IMR-90 (cell line): ENCODE results near the gene CTNS. TPM values are rescaled to one million over a fixed set of nuclear protein-coding genes. Genes with fewer than 3 reads are reported as not detected.

Experiments
- ATAC-seq: fragments of 200-7000 bp; cut with Tn5 transposase; 2 replicates; pipeline ENCODE4 v1.9.1; 2020; ENCODE audit warnings: low read depth, mild to moderate bottlenecking, moderate library complexity
- BruUV-seq: library from RNA; stranded (reverse); fragments of 400-500 nt; replicated peaks from 2 replicates; lab custom pipeline; 2021; lab: Mats Ljungman, UMichigan
- CTCF ChIA-PET: fragments of 300-600 bp; formaldehyde crosslinking; extraction: SDS; loops from one replicate; lab custom pipeline; 2021; ENCODE audit warnings: antibody characterized with exemption; lab: Yijun Ruan, JAX
- POLR2A ChIA-PET: fragments of 300-600 bp; sonication (Branson Sonifier 250); formaldehyde crosslinking; loops from one replicate; lab custom pipeline; 2022; ENCODE audit warnings: antibody characterized with exemption; ENCODE audit not compliant: unreplicated experiment; lab: Charles Lee
- DNase-seq: peaks from one replicate; pipeline ENCODE4 v3.0.0; 2013
- H2AFZ ChIP-seq: replicated peaks from 2 replicates; pipeline ENCODE3; 2013; ENCODE audit warnings: low read length, mild to moderate bottlenecking; ENCODE audit not compliant: poor library complexity
- H2AK5ac ChIP-seq: 2 replicates; pipeline ENCODE4 v1.6.1; 2013; ENCODE audit warnings: low read depth, low read length, inconsistent platforms
- H2AK9ac ChIP-seq: replicated peaks from 2 replicates; pipeline ENCODE3; 2013; ENCODE audit warnings: mild to moderate bottlenecking, low read depth, low read length, moderate library complexity; ENCODE audit not compliant: poor library complexity
- H2BK120ac ChIP-seq: 2 replicates; pipeline ENCODE4 v1.6.1; 2013; ENCODE audit warnings: low read depth, low read length, inconsistent platforms
- H2BK15ac ChIP-seq: 3 replicates; pipeline ENCODE4 v1.6.1; 2013; ENCODE audit warnings: low read depth, low read length, inconsistent platforms
- H2BK20ac ChIP-seq: 2 replicates; pipeline ENCODE4 v1.6.1; 2013; ENCODE audit warnings: low read depth, mild to moderate bottlenecking, inconsistent platforms, low read length, moderate library complexity
- H2BK5ac ChIP-seq: 2 replicates; pipeline ENCODE4 v1.6.1; 2013; ENCODE audit warnings: mild to moderate bottlenecking, low read depth, low read length, inconsistent platforms; ENCODE audit not compliant: poor library complexity, severe bottlenecking
- H3K14ac ChIP-seq: replicated peaks from 2 replicates; pipeline ENCODE4 v1.6.1; 2013; ENCODE audit warnings: low read depth, low read length, inconsistent platforms
- H3K18ac ChIP-seq: 2 replicates; pipeline ENCODE4 v1.6.1; 2013; ENCODE audit warnings: low read depth, low read length, control low read depth
- H3K23ac ChIP-seq: 2 replicates; pipeline ENCODE4 v1.6.1; 2013; ENCODE audit warnings: low read depth, low read length, inconsistent platforms
- H3K27ac ChIP-seq: 2 replicates; pipeline ENCODE4 v1.5.1; 2013; ENCODE audit warnings: mild to moderate bottlenecking, control low read depth, low read length; ENCODE audit not compliant: insufficient read depth
- H3K27me3 ChIP-seq: 2 replicates; pipeline ENCODE4 v1.6.1; 2013; ENCODE audit warnings: low read length; ENCODE audit not compliant: control insufficient read depth, insufficient read depth
- H3K36me3 ChIP-seq: 2 replicates; pipeline ENCODE4 v1.6.1; 2013; ENCODE audit warnings: low read length, mixed read lengths; ENCODE audit not compliant: control insufficient read depth, insufficient read depth
- H3K4ac ChIP-seq: 2 replicates; pipeline ENCODE4 v1.6.1; 2013; ENCODE audit warnings: low read depth, low read length, inconsistent platforms
- H3K4me1 ChIP-seq: 2 replicates; pipeline ENCODE4 v1.6.1; 2013; ENCODE audit warnings: low read length, mixed read lengths; ENCODE audit not compliant: control insufficient read depth, insufficient read depth
- H3K4me2 ChIP-seq: 2 replicates; pipeline ENCODE4 v1.6.1; 2013; ENCODE audit warnings: low read depth, mild to moderate bottlenecking, control low read depth, low read length, moderate library complexity
- H3K4me3 ChIP-seq: 2 replicates; pipeline ENCODE4 v1.5.1; 2013; ENCODE audit warnings: low read depth, mild to moderate bottlenecking, control low read depth, low read length, moderate library complexity; ENCODE audit not compliant: insufficient read depth
- H3K56ac ChIP-seq: 2 replicates; pipeline ENCODE4 v1.6.1; 2013; ENCODE audit warnings: low read length, inconsistent platforms; ENCODE audit not compliant: insufficient read depth; ENCODE audit errors: extremely low read depth
- H3K79me1 ChIP-seq, 2 experiments: 2 replicates each; pipeline ENCODE4 v1.6.1; 2013; ENCODE audit warnings: low read length in 2 of 2, inconsistent platforms in 1 of 2, low read depth in 1 of 2
- H3K9ac ChIP-seq: 2 replicates; pipeline ENCODE4 v1.6.1; 2013; ENCODE audit warnings: low read depth, low read length, control low read depth
- H3K9me1 ChIP-seq: 2 replicates; pipeline ENCODE4 v1.6.1; 2013; ENCODE audit warnings: low read length, inconsistent platforms; ENCODE audit not compliant: insufficient read depth
- H3K9me3 ChIP-seq: 2 replicates; pipeline ENCODE4 v1.6.1; 2013; ENCODE audit warnings: low read length; ENCODE audit not compliant: control insufficient read depth, insufficient read depth
- H4K20me1 ChIP-seq: 2 replicates; pipeline ENCODE4 v1.6.1; 2013; ENCODE audit warnings: low read length, inconsistent platforms; ENCODE audit not compliant: insufficient read depth
- H4K5ac ChIP-seq: 2 replicates; pipeline ENCODE4 v1.6.1; 2013; ENCODE audit warnings: mild to moderate bottlenecking, low read depth, low read length, control low read depth
- H4K8ac ChIP-seq, 2 experiments: 2 replicates each; pipeline ENCODE4 v1.6.1; 2013; ENCODE audit warnings: low read depth in 2 of 2, low read length in 2 of 2, control low read depth in 1 of 2, inconsistent platforms in 1 of 2
- H4K91ac ChIP-seq: 2 replicates; pipeline ENCODE4 v1.6.1; 2013; ENCODE audit warnings: low read depth, low read length, inconsistent platforms; ENCODE audit not compliant: insufficient read depth
- CEBPB ChIP-seq: IDR thresholded peaks from 2 replicates; pipeline ENCODE4 v1.6.1; 2012; ENCODE audit warnings: low read depth, low read length, improper control_type of control experiment
- CHD1 ChIP-seq: IDR thresholded peaks from 2 replicates; pipeline ENCODE4 v1.6.1; 2012; ENCODE audit warnings: low read depth, low read length, improper control_type of control experiment
- CTCF ChIP-seq: conservative IDR thresholded peaks from 2 replicates; pipeline ENCODE4 v1.5.1; 2012; ENCODE audit warnings: mild to moderate bottlenecking, low read depth, low read length, improper control_type of control experiment
- ELK1 ChIP-seq: fragments of 150-350 bp; IDR thresholded peaks from 2 replicates; pipeline ENCODE4 v1.6.1; 2016; ENCODE audit warnings: low read depth, mild to moderate bottlenecking, low read length, moderate library complexity, borderline replicate concordance
- FOS ChIP-seq: fragments of 150-350 bp; IDR thresholded peaks from 2 replicates; pipeline ENCODE4 v1.6.1; 2016; ENCODE audit warnings: low read depth, low read length
- MAFK ChIP-seq: IDR thresholded peaks from 2 replicates; pipeline ENCODE4 v1.6.1; 2012; ENCODE audit warnings: low read depth, low read length, improper control_type of control experiment
- MAZ ChIP-seq: IDR thresholded peaks from 2 replicates; pipeline ENCODE4 v1.6.1; 2012; ENCODE audit warnings: low read depth, mild to moderate bottlenecking, low read length, improper control_type of control experiment, moderate library complexity, borderline replicate concordance
- MXI1 ChIP-seq: IDR thresholded peaks from 2 replicates; pipeline ENCODE4 v1.6.1; 2012; ENCODE audit warnings: low read depth, mild to moderate bottlenecking, low read length, moderate library complexity, borderline replicate concordance
- NFE2L2 ChIP-seq: fragments of 150-350 bp; IDR thresholded peaks from 2 replicates; pipeline ENCODE4 v1.6.1; 2016; ENCODE audit warnings: low read depth, mild to moderate bottlenecking, low read length
- RAD21 ChIP-seq: IDR thresholded peaks from 2 replicates; pipeline ENCODE4 v1.6.1; 2012; ENCODE audit warnings: low read length, improper control_type of control experiment
- RCOR1 ChIP-seq: IDR thresholded peaks from 2 replicates; pipeline ENCODE4 v1.6.1; 2012; ENCODE audit warnings: mild to moderate bottlenecking, low read length, improper control_type of control experiment; ENCODE audit not compliant: insufficient replicate concordance
- RFX5 ChIP-seq: IDR thresholded peaks from 2 replicates; pipeline ENCODE4 v1.8.0; 2012; ENCODE audit warnings: low read depth, mild to moderate bottlenecking, low read length, moderate library complexity
- SMC3 ChIP-seq: fragments of 150-350 bp; IDR thresholded peaks from 2 replicates; pipeline ENCODE4 v1.6.1; 2016; ENCODE audit warnings: low read depth, mild to moderate bottlenecking, antibody characterized with exemption, low read length, moderate library complexity
- USF2 ChIP-seq: fragments of 150-350 bp; IDR thresholded peaks from 2 replicates; pipeline ENCODE4 v1.6.1; 2017; ENCODE audit warnings: mild to moderate bottlenecking, antibody characterized with exemption, low read length, low read depth
- WGBS, 2 experiments: methylation state at CpG; one replicate each; pipeline versions ENCODE4 v1.1.5 to v1.1.7; 2013; ENCODE audit warnings: missing lambda C conversion rate in 2 of 2; ENCODE audit not compliant: insufficient read length in 1 of 2; ENCODE audit errors: extremely low coverage in 2 of 2; 5-methylcytosine and 5-hydroxymethylcytosine counted together
- dilution Hi-C: fragments of 300-500 bp; cut with HindIII; formaldehyde crosslinking; loops from one replicate; pipeline ENCODE4 v1.14.3; 2018; ENCODE audit warnings: low sequenced_read_pairs; ENCODE audit not compliant: unreplicated experiment
- in situ Hi-C: fragments of 300-500 bp; cut with MboI; formaldehyde crosslinking; loops from 3 replicates; pipeline ENCODE4 v1.14.3; 2019; ENCODE audit warnings: low sequenced_read_pairs, inconsistent platforms, mixed read lengths
- intact Hi-C: fragments of 100-400 bp; cut with micrococcal nuclease; formaldehyde crosslinking; loops from 2 replicates; pipeline ENCODE4 v1.10.0; 2022
- polyA plus RNA-seq, 3 experiments: library from polyadenylated mRNA; depleted of rRNA; stranded (reverse); fragments of >200 nt; gene quantifications; 2 replicates each; pipeline ENCODE4 v1.2.3, GENCODE V29; 2012; ENCODE audit warnings: low replicate concordance in 1 of 3
- total RNA-seq: library from RNA; depleted of rRNA; stranded (reverse); fragments of >200 nt; gene quantifications from 2 replicates; pipeline ENCODE4 v1.2.3, GENCODE V29; 2012

Gene CTNS
- total and polyA plus RNA-seq, 2 of the 4 experiments (the other 2 are of a cell fraction), result 4.7 to 5.3 TPM

GRCh38 chr17:3647769-3648555 lies 11.4 kb downstream of the CTNS start:
- Histone ChIP-seq H3K9me3 (no peaks in the 10 kb centered on the region), H3K23ac (no peak overlapping the region), H2BK5ac (no peak overlapping the region), H4K91ac (no peak overlapping the region), H3K56ac (no peak overlapping the region), H4K5ac (no peak overlapping the region), H2BK15ac (no peak overlapping the region), H2AK5ac (no peak overlapping the region), H2BK20ac (no peak overlapping the region), H3K4ac (no peak overlapping the region), H3K18ac (no peak overlapping the region), H3K4me1 (no peaks in the 10 kb centered on the region), H3K9ac (no peak overlapping the region), H3K27ac (no peak overlapping the region), H3K4me3 (no peak overlapping the region), H3K9me1 (no peaks in the 10 kb centered on the region), H3K36me3 (peaks cover 17% of the 10 kb centered on the region), H3K14ac (no peak overlapping the region), H2AK9ac (no peak overlapping the region), H3K27me3 (no peaks in the 10 kb centered on the region), H3K4me2 (no peak overlapping the region), H3K79me1 (no peaks in the 10 kb centered on the region), H4K20me1 (no peaks in the 10 kb centered on the region), H2BK120ac (no peak overlapping the region), H2AFZ (peak overlapping the region; percentile 75), H4K8ac (no peak overlapping the region)
- ChIA-PET POLR2A (no interaction called here), CTCF (interaction anchor here (1.5 to 1.6 kb wide), 2 partner anchors 11 to 113 kb away, joined by 5 to 10 read pairs; partner anchors contain the start of genes CTNS and SHPK)
- BruUV-seq, result no TSS peak
- in situ Hi-C loops (loop anchor here (10.0 kb wide), 2 partner anchors 603 to 813 kb away; no protein-coding TSS in a partner anchor), intact Hi-C loops (loop anchor here (5.0 kb wide), 1 partner anchor 601 kb away; no protein-coding TSS in a partner anchor), dilution Hi-C loops (no loop called here)
- WGBS, 2 experiments, result 63% methylated on average over 9 of the region's 20 CpGs; no CpG with 5 or more reads in 1 of the 2 experiments
- DNase-seq (peak; percentile 55), ATAC-seq (peak; percentile 94)
- TF ChIP-seq MAFK (no peak), RAD21 (peak; percentile 48), FOS (no peak), MXI1 (no peak), RCOR1 (no peak), CEBPB (no peak), CTCF (peak; percentile 49), CHD1 (no peak), NFE2L2 (no peak), ELK1 (no peak), MAZ (no peak; the same call in 1 of the 2 replicates), RFX5 (no peak), USF2 (no peak), SMC3 (peak; percentile 53)
